Spleen (tissue), 7 donors: ENCODE measurements around the gene ADAMTS5.

ENCODE experiments used
- POLR2A ChIP-seq, 3 donors: fragments of 450-650 bp; IDR thresholded peaks; one replicate each; pipeline ENCODE4 v1.5.1; 2017; ENCODE audit warnings: antibody characterized with exemption in 3 of 3, mild to moderate bottlenecking in 1 of 3
- POLR2AphosphoS5 ChIP-seq, 3 donors: sonication (generic); formaldehyde crosslinking; IDR thresholded peaks; one replicate each; pipeline ENCODE4 v1.5.1; 2017; ENCODE audit warnings: antibody characterized with exemption in 3 of 3
- TF ChIP-seq, protein P1 (sequence below), 11 experiments: fragments of 200-600 bp in 7 of 11; fragments of 450-650 bp in 4 of 11; sonication (generic) in 4 of 11; IDR thresholded peaks in 8 of 11; conservative IDR thresholded peaks in 3 of 11; 1 replicate in 7 of 11; 2 replicates in 4 of 11; pipeline versions ENCODE4 v1.4.0 to v1.8.0; 2016 to 2021; ENCODE audit warnings: antibody characterized with exemption in 11 of 11, inconsistent platforms in 4 of 11, mild to moderate bottlenecking in 1 of 11
- donor health status: DM: no; HTN: no; CAD: no; lungs with moderate emphysema.
- donor health status: DM: no; HTN: no; CAD: no.
- donor health status: DM: no; HTN: no; CAD: no.

DNA sequence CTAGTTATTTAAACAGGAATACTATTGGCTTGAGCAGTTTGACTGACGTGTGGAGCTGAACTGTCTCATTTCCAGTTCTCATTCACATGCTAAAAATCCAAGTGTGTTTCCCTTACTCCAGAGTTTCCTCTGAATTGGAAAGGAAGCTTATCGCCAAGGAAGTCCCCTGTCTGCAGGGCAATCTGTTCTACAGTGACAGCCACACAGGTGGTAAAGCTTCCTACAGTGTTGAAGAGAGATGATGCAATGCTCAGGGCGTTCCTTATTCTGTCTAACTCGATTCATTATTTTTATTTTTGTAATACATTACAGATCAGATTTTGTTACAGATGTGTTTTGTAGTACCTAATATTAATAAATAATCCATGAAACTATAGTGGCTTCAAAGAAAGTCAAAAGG is 41.3 kb downstream of the ADAMTS5 start:
- TF ChIP-seq, protein P1, sequence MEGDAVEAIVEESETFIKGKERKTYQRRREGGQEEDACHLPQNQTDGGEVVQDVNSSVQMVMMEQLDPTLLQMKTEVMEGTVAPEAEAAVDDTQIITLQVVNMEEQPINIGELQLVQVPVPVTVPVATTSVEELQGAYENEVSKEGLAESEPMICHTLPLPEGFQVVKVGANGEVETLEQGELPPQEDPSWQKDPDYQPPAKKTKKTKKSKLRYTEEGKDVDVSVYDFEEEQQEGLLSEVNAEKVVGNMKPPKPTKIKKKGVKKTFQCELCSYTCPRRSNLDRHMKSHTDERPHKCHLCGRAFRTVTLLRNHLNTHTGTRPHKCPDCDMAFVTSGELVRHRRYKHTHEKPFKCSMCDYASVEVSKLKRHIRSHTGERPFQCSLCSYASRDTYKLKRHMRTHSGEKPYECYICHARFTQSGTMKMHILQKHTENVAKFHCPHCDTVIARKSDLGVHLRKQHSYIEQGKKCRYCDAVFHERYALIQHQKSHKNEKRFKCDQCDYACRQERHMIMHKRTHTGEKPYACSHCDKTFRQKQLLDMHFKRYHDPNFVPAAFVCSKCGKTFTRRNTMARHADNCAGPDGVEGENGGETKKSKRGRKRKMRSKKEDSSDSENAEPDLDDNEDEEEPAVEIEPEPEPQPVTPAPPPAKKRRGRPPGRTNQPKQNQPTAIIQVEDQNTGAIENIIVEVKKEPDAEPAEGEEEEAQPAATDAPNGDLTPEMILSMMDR (IDR thresholded peaks at IDR 0.05 in 8 of 11, conservative IDR thresholded peaks at IDR 0.05 in 3 of 11) = no peak
- TF ChIP-seq POLR2A (IDR thresholded peaks at IDR 0.05) (no peak), POLR2AphosphoS5 (IDR thresholded peaks at IDR 0.05) (no peak)
